Activated CD4-positive, alpha-beta T cell treated with anti-CD3 and anti-CD28 coated beads, Interleukin-2, Interleukin-4, amounts not matched to agents 100 ng/mL and 50 ng/mL, durations not matched to agents 16 hours and 8 hours (primary cell): ENCODE data around the gene FGA.
"Not testable (repeated sequence)": the region's sequence is repeated elsewhere in the genome, so short reads cannot be mapped to it uniquely, and the experiment has no call there.

Experiments used
- DNase-seq: peaks from one replicate; pipeline ENCODE4 v3.0.0-alpha.2; 2020; ENCODE audit warnings: low spot score

FGA gene

DNA sequence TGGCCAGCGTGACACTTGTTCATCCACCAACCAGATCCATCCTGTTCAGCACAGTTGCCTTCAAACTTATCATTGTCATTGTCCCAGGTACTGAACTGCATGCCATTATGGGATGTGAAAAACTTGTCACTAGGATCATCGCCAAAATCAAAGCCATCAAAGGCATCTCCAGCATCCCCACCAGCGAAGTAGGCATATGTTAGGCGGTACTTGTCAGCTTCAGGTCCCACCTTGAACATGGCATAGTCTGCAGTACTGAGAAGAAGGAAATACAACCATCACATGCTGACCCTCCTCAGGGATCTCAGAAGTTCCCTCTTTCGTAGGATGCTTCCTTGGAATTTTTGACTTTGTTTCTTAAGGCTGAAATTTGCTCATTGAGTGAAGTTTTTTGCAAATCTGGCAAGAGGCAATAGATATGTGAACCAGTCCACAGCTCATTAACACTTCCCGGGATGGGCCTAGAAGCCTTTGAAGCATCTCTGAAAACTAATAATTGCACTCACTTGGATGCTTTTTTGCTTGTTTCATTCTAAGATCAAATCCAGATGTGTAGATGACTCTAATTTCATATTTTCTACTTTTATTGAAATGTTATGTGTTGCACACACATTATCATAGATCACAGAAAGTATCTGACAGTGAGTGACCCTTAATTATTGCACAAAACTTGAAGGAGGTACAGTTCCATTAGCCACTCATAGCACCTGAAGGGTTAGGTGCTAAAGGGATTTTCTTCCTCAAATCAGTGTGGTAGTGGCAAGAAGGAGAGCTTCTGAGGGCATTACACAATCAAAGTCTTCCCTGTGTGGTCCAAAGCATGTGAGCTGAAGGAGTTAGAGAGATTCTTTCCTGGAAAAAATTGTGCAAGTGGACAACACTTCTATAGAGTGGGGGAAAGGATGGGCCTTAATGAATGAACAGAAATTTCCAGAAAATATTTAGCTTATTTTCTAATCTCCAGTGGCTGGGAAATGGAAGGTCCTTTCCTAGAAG is 16.5 kb upstream of the FGA start:
- DNase-seq: no peak

DNA sequence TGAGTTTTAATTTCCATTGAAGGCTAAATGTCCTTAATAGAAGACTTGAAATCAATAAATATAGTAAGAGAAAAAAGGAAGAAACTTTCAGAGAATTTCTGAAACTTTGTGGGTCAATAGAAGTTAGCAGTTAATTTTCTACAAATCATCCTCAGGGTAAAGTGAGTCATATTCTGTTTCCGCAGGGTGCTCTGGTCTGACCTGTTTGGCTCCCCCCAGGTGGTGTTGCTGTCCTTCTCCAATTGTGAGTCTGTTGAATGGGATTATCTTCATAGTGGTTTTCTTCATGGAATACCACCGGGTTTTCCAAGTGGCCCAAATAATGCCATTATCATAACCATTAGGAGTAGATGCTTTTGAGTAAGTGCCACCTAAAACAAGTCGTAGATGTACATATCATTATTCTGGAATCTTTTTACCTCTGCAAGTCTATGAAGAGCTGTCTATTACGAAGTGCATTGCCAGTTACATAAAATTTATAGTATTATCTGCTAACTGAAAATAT is 14.2 kb upstream of the FGA start:
- no peak for DNase-seq

- DNase-seq: no peak
Measured at GRCh38 chr4:154603033-154603943, 12.7 kb upstream of the FGA start.

- DNase-seq: no peak
Measured at GRCh38 chr4:154602404-154603020, 12.0 kb upstream of the FGA start.

DNA sequence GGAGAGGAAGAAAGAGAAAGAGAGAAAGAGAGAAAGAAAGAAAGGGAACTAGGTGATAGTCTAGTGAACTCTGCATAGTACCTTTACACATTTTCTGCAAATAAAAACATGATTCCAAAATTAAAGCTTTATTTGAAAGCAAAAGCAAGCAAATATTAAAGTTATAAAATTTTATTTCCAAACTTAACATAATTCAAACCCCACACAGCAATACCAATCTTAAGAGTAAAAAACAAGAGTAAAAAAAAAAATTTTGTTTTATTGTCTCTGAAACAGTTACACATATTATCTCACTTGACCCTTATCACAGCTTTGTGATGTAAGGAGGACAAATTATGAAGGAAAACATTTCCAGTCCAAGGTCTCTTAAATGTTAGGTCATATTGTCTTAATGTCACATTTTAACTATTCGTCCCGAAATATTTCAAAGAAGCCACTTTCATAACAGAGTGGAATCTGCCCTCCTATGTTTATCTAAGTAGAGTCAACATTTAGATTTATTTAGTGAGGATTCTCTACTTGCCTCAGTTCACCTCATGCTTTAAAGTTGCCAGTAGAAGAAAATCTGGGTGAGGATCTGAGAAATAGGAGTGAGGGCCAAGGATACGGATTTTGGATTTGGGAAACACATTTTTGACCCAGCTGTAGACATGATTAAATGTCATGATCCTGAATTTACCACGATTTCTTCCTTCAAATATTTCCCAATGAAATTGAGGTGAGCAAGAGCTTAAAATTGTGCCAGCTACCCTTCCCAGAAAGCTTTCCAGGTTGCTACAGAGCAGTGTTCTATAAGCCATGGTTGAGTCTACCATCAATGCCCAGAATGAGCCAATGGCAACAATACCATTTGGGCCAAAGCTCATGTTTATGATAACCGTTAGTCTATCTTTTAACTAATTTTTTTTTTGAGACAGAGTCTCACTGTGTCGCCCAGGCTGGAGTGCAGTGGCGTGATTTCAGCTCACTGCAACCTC is 7.5 kb upstream of the FGA start:
- no peak for DNase-seq

DNA sequence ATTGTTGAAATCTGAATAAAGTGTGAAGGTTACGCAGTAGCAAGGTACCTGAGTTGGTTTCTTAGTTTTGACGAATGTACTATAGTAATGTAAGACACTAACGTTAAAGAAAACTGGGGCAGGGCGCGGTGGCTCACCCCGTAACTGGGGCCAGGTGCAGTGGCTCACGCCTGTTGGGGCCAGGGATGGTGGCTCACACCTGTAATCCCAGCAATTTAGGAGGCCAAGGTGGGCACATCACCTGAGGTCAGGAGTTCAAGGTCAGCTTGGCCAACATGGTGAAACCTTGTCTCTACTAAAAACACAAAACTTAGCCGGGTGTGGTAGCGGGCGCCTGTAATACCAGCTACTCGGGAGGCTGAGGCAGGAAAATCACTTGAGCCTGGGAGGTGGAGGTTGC is 6.7 kb upstream of the FGA start:
- DNase-seq: not testable (repeated sequence)

GRCh38 chr4:154595807-154596206 is 5.3 kb upstream of the FGA start:
- no peak for DNase-seq

DNA sequence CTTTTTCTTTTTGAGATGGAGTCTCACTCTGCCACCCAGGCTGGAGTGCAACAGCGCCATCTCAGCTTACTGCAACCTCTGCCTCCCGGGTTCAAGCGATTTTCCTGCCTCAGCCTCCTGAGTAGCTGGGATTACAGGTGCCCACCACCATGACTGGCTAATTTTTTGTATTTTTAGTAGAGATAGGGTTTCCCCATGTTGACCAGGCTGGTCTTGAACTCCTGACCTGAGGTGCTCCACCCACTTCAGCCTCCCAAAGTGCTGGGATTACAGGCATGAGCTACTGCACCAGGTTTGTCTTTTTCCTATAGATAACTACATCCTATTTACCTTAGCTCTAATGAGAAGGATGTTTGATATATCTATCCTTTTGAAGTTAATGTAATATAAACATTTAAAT is 3.8 kb upstream of the FGA start:
- DNase-seq: not testable (repeated sequence)

DNA sequence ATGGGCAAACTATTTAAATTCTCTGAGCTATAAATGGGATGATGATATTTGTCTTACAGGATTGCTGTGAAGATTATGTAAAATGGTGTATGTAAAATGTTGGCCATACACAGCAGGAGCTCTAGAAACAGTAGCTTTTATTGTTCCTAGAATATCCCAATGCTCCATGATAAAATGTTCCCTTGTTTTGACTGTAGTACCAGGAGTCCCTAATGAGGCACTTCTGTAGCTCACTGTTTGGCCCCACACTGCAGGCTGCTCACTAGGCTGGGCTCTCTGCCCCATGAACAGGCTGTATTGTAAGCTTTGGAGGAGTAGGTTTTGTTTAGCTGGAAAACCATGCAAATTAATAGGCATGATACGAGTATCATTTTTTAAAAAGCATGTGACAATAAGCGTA is 3.3 kb upstream of the FGA start:
- no peak for DNase-seq

- DNase-seq: no peak
Measured at GRCh38 chr4:154591890-154592289, 1.3 kb upstream of the FGA start.

GRCh38 chr4:154589296-154590197 is 995 bp downstream of the FGA start:
- DNase-seq: no peak

GRCh38 chr4:154588198-154588597 is 2.3 kb downstream of the FGA start:
- no peak for DNase-seq

GRCh38 chr4:154586296-154587033 is 4.1 kb downstream of the FGA start:
- no peak for DNase-seq

- DNase-seq: no peak
Measured at GRCh38 chr4:154585369-154586018, 5.0 kb downstream of the FGA start.

- no peak for DNase-seq
Measured at GRCh38 chr4:154584259-154584658, 6.3 kb downstream of the FGA start.

DNA sequence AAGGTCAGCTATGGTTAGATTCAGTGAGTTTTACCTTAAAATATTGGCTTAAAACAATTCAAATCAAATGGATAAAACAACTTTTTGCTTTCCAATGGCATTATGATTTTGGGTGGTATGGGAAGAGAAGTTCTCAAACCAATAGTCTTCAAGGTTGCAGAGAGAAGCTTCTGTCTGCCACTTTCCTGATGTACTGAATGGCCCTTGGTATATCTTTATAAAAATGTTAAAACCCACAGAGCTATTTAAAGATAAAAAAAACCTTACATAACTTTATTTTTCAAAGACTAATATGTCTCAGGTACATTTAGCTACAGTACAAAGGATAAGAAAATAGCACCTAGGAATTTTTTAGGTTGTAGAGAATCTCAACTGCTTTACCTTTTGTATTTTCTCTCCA is 6.9 kb downstream of the FGA start:
- DNase-seq: no peak

DNA sequence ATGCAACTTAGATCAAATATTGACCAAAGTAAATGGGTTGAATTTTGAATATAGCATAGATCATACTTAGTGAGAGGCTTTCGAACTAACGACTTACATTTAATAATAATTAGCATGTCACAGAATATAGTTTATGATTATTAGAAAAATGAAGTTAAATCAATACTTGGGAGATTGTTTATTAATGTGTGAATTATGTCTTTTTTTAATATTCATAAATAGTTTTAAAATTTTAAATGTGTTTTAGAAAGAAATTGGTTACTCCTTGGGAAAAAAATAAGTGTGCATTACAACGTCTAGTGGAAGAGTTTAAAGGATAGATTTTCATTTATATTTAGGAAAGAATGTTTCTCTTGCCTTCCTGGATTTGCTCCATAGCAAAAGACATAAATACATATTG is 7.3 kb downstream of the FGA start:
- DNase-seq: no peak

- DNase-seq: no peak
Measured at GRCh38 chr4:154582723-154583122, 7.8 kb downstream of the FGA start.

DNA sequence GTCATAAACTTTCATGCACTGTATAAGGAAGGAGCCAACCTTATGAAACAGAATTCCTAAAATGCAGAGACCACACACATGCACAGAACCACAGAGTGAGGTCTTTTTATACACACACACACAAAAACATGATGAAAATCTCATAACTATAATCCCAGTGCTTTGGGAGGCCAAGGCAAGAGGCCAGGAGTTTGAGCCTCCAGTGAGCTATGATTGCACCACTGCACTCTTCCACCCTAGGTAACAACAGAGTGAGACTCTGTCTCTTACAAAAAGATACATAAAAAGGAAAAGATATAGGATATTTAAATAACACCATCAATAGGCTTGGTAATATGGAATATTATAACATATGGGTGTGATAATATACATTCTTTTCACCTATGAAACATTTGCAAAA is 10.6 kb downstream of the FGA start:
- no peak for DNase-seq
